ENCODE results near the gene AIF1L.

DNA sequence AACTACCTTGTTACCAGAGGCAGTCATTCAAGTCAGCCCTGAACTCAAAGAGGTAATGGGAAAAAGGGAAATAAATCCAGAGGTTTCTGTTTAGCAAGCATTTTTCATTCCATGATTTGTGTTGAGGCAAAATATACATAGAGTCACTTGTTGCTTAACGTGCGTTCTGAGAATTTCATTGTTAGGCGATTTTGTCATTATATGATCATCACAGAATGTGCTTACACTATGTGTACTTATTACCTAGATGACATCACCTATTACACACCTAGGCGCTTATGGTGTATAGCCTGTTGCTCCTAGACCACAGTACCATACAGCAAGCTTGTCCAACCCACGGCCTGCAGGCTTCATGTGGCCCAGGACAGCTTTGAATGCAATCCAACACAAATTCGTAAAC is 65.3 kb downstream of the AIF1L start:
- no peak for TF ChIP-seq POLR2AphosphoS5 (IDR thresholded peaks at IDR 0.05)
- TF ChIP-seq, protein P1, sequence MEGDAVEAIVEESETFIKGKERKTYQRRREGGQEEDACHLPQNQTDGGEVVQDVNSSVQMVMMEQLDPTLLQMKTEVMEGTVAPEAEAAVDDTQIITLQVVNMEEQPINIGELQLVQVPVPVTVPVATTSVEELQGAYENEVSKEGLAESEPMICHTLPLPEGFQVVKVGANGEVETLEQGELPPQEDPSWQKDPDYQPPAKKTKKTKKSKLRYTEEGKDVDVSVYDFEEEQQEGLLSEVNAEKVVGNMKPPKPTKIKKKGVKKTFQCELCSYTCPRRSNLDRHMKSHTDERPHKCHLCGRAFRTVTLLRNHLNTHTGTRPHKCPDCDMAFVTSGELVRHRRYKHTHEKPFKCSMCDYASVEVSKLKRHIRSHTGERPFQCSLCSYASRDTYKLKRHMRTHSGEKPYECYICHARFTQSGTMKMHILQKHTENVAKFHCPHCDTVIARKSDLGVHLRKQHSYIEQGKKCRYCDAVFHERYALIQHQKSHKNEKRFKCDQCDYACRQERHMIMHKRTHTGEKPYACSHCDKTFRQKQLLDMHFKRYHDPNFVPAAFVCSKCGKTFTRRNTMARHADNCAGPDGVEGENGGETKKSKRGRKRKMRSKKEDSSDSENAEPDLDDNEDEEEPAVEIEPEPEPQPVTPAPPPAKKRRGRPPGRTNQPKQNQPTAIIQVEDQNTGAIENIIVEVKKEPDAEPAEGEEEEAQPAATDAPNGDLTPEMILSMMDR (IDR thresholded peaks at IDR 0.05): no peak
- TF ChIP-seq EP300 (IDR thresholded peaks at IDR 0.05): no peak
- TF ChIP-seq POLR2A (IDR thresholded peaks at IDR 0.05): no peak
